T-helper 1 cell (primary cell): ENCODE results near the gene ZSCAN30.
"Not testable (repeated sequence)": the region's sequence is repeated elsewhere in the genome, so short reads cannot be mapped to it uniquely, and the experiment has no call there.

ENCODE experiments used
- DNase-seq, 5 donors: peaks; one replicate each; pipeline ENCODE4 v3.0.0-alpha.2; 2012 to 2020

ZSCAN30 gene

DNA sequence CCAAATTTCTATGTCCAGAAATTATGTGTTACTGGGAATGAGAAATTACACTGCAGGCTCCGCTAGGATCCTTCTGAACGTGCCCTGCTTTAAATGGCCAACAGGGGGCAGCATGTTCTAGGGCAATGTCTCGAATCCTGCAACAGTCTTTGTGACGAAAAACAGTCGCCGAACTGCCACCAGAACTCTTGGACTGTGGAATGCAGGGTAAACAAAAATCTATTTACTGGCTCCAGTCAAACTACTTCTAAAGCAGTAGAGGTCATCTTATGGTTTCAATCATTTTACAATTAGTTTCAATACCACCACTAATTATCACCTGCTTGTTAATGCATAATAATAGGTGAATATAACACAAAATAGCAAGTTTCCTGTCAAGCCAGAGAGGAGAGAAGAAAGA lies 59.0 kb downstream of the ZSCAN30 start:
- DNase-seq: peak; percentile 47 to 75 (median 67)

DNA sequence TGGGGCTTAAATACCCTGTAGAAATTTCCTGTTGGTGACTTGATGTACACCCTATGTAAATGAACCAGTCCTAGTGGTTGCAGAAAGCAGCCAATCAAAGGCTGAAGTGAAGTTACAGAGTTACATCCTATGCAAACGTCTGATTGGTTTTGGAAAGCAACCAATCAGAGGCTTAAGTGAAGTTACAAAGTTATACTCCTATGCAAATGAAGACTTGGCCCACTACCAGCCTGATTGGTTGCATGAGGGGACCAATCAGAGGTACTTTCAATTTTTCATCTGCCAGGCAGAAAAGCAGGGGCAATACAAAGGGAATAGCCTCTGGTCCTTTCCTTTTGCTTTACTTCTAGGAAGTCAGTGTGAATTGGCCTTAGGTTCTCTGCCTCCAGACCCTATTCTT lies 62.8 kb downstream of the ZSCAN30 start:
- DNase-seq: no peak

DNA sequence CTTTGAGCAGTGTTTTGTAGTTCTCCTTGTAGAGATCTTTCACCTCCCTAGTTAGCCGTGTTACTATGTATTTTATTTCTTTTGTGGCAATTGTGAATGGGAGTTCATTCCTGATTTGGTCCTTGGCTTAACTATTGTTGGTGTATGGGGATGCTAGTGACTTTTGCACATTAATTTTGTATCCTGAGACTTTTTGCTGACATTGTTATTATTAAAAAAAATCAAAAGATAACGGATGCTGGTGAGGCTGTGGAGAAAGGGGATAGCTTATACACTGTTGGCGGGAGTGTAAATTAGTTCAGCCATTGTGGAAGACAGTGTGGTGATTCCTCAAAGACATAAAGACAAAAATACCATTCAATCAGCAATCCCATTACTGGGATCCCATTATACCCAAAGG lies 66.2 kb downstream of the ZSCAN30 start:
- no peak for DNase-seq

DNA sequence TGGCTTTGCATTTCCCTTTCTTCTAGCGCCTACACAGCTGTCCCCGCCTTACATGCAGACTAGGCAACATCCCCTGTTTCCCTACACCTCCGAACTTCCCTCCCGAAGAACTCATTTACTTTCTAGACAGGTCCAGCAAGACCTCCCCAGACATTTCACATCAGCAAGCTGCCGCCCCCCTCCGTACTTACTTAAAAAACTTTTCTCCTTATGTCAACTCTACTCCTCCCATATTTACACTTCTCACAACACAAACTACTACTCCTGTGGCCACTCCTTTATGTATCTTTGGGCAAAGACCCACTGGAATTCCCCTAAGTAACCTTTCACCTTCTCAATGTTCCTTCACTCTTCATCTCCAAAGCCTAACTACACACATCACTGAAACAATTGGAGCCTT lies 69.6 kb downstream of the ZSCAN30 start:
- DNase-seq: no peak

DNA sequence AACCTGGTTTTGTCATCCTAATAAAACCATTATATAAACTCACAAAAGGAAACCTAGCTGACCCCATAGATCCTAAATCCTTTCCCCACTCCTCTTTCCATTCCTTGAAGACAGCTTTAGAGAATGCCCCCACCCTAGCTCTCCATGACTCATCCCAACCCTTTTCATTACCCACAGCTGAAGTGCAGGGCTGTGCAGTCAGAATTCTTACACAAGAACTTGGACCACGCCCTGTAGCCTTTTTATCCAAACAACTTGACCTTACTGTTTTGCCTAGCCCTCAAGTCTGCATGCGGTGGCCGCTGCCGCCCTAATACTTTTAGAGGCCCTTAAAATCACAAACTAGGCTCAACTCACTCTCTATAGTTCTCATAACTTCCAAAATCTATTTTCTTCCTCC lies 70.7 kb downstream of the ZSCAN30 start:
- not testable (repeated sequence) for DNase-seq

DNA sequence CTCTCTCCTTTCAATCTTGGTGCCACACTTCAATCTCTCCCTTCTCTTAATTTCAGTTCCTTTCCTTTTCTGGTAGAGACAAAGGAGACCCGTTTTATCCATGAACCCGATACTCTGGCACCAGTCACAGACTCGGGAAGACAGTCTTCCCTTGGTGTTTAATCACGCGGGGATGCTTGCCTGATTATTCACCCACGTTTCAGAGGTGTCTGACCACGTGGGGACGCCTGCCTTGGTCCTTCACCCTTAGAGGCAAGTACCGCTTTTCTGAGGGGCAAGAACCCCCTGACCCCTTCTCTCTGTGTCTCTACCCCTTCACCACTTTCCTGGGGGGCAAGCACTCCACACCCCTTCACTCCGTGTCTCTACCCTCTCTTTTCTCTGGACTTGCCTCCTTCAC lies 73.4 kb downstream of the ZSCAN30 start:
- DNase-seq: not testable (repeated sequence)

DNA sequence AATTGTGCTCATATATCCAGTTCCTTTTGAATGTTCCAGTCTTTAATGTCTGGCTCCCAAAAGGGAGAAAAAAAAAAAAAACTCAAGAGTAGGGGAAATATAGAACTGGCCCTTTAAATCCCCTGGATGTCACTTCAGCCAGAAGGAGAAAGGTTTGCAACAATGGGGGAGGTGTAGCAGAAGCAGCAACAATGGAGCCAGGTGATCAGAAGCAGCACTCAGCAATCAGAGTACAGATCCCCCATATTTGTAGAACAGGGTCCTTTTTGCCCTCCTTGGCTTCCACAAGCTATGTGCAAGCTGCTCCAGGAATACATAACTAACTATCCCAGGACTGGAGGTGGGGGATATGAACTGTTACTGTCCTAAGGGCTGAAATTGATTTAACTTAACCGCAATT lies 75.0 kb downstream of the ZSCAN30 start:
- DNase-seq: no peak

DNA sequence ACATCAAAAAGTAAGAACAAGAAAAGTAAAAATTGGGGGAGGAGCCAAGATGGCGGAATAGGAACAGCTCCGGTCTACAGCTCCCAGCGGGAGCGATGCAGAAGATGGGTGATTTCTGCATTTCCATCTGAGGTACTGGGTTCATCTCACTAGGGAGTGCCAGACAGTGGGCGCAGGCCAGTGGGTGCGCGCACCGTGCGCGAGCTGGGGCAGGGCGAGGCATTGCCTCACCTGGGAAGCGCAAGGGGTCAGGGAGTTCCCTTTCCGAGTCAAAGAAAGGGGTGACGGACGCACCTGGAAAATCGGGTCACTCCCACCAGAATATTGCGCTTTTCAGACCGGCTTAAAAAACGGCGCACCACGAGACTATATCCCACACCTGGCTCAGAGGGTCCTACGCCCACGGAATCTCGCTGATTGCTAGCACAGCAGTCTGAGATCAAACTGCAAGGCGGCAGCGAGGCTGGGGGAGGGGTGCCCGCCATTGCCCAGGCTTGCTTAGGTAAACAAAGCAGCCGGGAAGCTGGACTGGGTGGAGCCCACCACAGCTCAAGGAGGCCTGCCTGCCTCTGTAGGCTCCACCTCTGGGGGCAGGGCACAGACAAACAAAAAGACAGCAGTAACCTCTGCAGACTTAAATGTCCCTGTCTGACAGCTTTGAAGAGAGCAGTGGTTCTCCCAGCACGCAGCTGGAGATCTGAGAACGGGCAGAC lies 84.1 kb downstream of the ZSCAN30 start:
- not testable (repeated sequence) for DNase-seq

DNA sequence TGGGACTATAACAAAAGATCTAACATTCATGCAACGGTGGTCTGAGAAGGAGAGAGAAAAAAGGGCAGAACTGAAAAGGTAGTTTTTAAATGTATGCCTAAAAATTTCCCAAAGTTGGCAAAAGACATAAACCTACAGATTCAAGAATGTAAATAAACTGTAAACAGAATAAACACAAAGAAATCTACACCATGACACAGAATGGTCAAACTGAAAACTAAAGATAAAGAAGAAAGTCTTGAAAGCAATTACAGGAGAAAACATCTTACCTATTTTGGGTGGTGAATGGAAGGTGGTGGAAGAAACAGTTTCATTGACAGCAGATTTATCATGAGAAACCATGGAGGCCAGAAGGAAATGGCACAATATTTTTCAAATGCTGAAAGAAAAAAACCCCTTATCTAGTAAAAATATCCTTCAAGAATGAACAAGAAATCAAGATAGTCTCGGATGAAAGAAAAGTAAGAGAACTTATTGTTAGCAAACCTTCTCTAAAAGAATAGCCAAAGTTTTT lies 84.8 kb downstream of the ZSCAN30 start:
- DNase-seq: no peak

DNA sequence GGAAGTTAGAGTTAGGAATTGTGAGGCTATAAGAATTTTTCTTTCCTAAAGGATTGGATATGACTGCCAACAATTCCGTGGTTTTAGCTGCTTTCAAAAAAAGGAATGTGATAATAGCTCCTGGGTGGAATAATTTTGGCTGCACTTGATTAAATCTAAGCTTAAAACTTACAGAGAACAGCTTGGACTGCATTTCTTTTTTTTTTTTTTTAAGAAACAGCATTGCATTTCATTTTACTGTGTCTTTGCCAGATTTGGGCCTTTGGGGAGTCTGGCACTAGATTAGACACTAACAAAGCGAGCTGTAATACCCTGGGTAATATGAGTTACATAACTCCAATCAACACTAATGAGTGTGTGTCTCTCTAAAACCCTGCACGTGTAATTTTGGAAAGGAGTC lies 87.0 kb downstream of the ZSCAN30 start:
- DNase-seq: no peak

DNA sequence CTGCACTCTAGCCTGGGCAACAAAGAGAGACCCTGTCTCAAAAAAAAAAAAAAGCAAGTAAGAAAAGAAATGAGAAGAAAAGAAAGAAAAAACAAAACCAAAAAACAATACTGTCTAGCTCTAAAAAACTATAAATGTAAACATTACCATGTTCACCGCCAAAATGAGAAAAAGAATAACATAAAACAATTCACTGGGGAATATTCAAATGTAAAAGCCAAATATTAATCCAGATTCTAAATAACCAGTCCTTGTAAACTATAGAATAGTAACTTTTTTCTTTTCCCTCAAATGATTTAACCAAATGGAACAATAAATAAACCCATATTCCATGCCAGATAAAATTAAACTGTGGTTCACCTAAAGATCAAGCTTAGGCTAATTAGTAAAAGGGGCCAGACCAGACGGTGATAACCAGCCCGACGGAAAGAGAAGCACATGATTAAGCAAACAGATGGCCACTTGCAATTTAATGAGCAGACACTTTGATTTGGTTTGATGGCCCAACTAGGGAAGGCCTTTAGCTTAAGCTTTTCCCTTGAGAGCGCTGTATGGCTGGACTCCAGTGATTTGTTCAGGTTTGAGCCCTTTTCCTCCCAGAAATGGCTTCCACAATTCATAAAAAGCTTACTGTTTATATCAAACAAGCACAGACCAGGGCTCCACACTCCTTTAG lies 88.6 kb downstream of the ZSCAN30 start:
- no peak for DNase-seq
